T-helper 2 cell (primary cell): ENCODE measurements around the gene PDXP.
A peak's percentile ranks its signal among the peaks of the same experiment; 100 is the strongest.
"Not testable (repeated sequence)": the region's sequence is repeated elsewhere in the genome, so short reads cannot be mapped to it uniquely, and the experiment has no call there.

ENCODE experiments used
- DNase-seq, 5 experiments: peaks; one replicate each; pipeline versions ENCODE4 v3.0.0 to v3.0.0-alpha.2; 2012 to 2022

PDXP gene

DNA sequence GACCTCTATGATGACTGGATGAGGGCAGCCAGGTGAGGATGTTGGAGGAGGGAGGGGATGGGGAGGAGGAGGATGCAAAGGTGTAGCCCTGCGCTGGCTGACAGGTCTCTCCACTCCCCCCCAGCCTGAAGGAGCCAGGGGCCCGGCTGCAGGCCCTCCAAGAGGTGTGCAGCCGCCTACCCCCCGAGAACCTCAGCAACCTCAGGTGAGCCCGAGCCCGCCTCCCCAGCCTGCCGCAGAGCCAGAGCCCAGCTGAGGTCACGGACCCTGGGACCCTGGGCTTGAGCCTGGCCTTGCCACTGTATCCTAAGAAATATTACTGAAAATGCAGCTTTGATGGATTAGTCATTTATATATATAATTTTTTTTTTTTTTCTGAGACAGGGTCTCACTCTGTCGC lies 11.2 kb upstream of the PDXP start:
- DNase-seq, result no peak

DNA sequence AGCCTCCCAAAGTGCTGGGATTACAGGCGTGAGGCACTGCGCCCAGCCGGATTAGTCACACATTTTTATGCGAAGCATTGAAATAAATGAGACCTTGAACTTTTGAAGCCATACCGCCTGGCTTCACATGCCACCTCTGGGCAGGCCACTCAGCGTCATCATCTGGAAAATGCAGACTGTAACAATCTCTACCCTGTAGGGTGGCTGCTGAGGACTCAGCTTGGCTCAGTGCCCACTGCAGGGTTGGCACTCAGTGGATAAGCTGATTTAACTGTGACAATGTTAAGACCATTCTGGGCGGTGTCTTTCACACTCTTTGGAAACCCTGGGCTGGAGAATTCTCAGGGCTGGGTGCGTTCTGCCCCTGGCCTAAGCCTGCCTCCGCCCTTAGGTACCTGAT lies 10.6 kb upstream of the PDXP start:
- no peak for DNase-seq

DNA sequence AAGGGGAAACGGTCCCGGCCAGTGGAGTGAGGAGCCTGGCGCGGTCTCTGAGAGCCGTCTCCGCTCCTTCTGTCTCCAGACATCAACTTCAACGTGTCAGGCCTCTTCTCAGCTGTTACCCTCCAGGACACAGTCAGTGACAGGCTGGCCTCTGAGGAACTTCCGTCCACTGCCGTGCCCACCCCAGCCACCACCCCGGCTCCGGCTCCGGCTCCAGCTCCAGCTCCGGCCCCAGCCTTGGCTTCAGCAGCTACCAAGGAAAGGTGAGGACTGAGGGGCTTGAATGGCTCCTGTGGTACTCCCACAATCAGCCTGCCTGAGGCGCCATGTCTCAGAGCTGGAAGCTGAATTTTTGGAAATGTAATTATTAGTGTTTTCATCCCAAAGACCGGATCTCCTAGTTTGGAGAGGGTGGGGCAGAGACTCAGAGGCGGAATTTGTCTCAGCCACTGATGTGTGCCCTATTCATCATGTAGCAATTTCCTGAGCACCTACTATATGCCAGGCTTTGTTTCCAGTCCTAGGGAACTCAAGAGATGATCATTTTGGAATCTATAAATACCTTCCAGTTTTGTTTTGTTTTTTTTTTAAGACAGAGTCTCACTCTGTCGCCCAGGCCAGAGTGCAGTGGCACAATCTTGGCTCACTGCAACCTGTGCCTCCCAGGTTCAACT lies 7.9 kb upstream of the PDXP start:
- no peak for DNase-seq

DNA sequence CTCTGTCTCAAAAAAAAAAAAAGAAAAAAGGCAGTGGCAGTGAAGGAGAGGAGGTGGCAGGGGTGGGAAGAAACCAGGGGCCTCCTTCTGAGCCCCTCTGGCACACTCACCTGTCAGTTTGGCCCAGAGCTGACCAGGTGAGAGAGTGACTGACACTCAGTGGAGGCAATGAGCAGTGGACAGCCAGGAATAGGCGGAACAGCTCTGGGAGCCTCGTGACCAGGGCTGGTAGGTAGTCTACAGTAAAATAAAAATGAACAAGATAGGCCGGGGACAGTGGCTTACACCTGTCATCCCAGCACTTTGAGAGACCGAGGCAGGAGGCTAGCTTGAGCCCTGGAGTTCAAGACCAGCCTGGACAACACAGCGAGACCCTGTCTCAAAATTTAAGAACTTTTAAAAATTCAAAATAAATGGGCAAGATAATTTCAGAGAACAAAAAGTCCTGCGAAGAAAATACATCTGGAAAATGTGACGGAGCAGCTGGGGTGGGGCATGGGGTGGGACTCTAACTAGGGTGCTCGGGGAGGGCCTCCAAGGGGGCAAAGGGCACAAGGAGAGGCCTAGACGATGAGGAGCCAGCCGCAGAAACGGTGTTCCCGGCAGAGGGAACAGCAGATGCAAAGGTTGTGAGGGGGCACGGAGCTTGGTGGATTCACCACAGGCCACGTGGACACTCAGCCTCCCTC lies 3.8 kb upstream of the PDXP start:
- no peak for DNase-seq

DNA sequence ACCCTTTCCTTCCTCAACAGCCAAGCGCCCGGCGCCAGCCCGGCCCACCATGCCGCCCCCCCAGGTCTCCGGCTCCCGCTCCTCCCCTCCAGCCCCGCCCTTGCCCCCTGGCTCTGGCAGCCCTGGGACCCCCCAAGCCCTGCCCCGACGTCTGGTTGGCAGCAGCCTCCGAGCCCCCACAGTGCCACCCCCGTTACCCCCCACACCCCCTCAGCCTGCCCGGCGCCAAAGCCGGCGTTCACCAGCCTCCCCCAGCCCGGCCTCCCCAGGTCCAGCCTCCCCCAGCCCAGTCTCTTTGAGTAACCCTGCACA lies 3.3 kb upstream of the PDXP start:
- no peak for DNase-seq

DNA sequence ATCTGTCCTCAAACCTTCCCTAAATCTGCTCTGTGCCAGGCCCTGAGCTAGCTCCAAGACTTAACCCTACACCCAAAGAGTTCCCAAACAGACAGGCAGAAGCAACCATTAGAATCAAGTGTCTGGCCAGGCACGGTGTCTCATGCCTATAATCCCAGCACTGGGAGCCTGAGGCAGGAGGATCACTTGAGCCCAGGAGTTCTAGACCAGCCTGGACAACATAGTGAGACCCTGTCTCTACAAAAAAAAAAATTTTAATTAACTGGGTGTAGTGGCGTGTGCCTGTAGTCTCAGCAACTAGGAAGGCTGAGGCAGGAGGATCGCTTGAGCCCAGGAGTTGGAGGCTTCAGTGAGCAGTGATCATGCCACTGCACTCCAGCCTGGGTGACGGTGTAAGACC lies 1.9 kb upstream of the PDXP start:
- DNase-seq, result not testable (repeated sequence)

DNA sequence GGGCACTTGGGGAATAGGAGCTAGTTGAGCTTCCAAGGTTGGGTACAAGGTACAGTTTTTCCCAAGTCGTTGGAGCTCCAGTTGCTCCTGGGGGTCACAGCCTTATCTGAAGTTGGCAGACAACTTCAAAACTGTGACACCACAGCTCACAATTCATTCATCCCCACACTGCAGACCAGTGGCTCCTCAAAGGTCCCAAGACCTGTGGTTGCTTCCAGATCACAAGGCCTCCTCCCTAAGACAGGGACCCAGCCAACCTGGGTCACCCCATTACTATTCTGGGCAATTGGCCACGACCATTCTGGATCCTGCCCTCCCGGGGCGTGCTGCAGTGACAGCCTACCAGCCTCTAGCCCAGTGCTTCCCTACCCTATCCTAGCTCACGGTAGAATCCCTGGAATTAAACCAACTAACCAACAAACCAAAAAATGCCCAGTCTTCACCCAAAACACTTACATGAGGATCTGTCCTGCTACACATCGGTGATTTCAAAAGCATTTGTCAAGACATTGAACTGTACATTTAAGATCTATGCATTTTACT lies 862 bp upstream of the PDXP start:
- DNase-seq, result no peak

DNA sequence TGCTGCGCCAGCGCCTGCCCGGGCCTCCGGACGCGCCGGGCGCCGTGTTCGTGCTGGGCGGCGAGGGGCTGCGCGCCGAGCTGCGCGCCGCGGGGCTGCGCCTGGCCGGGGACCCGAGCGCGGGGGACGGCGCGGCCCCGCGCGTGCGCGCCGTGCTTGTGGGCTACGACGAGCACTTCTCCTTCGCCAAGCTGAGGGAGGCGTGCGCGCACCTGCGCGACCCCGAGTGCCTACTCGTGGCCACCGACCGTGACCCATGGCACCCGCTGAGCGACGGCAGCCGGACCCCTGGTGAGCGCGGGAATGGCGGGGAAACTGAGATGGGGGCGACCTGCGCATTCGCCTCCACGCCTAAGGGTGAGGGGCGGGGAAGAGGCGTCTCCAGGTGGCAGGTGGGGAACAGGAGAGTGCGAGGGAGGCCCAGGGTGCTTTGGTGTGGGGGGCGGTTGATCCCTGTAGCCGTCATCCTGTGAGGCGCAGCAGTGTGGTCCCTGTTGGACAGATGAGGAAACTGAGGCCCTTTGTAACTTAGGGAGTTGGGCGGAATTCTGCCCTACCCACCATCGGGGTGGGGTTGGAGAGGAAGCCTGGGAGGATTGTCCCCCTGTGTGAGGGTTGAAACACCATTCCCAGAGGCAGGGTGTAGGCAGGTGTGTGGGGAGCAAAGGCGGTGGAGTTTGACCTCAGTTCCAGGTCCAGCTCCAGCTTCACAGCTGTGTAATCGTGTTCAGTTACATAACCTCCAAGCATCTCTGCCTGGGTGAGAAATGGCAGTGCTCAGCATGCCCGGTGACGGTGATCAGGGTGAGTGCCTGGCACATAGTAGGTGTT lies 758 bp downstream of the PDXP start:
- DNase-seq, result peak in 1 of 5 experiments; percentile 64

DNA sequence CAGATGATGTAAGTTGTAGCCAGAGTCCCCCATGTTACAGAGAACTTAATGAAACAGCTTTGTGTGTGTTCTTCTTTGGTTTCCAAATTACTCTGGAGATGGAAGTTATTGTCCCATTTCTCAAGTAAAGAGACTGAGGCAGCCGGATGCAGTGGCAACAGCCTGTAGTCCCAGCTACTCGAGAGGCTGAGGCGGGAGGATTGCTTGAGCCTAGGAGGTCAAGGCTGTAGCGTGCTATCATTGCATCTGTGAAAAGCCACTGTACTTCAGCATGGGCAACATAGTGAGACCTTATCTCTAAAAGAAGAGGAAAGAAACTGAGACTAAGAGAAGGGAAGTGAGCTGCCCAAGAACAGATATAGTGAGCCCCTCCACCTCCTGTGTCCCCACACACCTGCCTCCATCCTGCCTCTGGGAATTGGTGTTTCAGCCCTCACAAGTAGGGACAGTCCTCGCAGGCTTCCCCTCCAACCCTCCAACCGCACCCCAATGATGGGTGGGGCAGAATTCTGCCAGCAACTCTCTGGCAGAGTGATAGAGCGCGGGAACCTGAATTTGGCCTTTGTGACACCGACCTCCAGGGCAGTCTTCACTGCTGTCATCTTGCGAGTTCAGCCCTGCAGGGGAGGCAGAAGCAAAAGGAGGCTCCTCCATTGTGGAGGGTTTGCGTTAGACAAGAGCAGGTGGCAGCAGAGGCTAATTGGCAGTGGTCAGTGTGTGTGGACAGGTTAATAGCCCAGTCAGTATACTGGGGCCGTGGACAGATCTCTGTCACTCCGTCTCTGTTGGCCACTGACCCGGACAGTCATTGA lies 1.6 kb downstream of the PDXP start:
- DNase-seq, result no peak

DNA sequence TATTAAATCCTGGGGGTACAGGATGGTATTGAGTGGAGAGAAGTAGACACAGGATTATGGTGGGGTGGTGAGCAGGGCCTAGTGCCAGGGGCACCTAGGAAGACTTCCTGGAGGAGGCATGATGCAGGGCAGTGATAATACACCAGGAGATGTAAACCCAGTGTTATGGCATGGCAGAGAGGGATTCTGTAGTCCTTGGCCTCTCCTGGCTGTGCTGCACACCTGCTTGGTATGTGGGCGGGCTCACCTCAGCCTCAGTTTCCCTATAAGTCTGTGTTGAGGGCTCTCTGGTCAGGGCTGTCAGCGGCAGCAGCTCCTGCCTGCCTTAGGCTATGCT lies 2.2 kb downstream of the PDXP start:
- DNase-seq, result no peak

DNA sequence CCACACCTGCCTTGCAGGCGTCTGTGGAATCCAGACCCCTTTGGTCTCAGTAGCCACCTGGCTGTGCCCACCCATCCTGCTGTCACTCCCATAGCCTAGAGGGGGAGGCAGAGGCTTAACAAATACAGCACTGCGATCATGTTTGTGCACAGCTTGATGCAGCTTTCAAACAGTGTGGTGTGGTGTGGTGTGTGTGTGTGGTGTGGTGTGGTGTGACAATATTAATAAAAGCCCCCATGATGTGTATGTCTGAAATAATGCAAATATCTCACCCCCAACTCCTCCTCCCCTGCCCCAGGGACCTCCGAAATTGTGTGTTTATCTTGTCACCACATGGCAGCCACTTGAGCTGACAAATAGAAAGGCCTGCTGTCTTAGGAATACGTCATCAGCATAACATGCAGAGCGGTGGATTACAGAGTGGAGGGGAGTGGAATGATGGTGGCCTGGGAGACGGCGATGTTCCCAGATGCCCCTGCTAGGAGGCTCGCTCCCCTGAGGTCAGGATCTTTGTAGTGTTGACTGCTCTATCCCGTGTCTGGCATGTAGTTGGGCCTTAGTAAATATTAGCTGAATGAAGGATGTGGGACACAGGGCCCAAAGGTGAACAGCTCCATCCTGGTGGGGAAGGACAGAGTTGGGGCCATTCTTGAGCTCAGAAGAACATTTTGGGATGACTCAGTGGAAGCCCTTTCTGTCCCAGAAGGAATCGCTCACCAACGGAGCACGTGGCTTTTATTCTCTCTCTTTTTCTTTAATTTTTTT lies 2.8 kb downstream of the PDXP start:
- peak in 1 of 5 experiments; percentile 63 for DNase-seq

DNA sequence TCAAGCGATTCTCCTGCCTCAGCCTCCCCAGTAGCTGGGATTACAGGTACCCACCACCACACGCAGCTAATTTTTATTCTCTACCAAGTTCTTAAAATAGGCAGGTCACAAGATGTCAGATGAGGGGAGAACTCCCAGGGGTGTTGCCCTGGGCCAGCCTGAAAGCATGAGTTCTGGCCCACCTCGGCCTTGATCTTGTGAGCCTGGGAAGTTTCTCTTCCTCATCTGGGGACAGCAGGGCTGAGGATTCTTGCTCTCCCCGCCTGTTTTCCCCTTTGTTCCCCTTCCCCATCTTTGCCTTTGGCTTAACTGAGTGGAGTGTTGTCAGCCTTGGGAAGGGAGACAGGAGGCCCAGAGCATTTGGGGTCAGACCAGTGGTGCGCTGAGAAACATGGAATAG lies 3.5 kb downstream of the PDXP start:
- DNase-seq, result no peak

DNA sequence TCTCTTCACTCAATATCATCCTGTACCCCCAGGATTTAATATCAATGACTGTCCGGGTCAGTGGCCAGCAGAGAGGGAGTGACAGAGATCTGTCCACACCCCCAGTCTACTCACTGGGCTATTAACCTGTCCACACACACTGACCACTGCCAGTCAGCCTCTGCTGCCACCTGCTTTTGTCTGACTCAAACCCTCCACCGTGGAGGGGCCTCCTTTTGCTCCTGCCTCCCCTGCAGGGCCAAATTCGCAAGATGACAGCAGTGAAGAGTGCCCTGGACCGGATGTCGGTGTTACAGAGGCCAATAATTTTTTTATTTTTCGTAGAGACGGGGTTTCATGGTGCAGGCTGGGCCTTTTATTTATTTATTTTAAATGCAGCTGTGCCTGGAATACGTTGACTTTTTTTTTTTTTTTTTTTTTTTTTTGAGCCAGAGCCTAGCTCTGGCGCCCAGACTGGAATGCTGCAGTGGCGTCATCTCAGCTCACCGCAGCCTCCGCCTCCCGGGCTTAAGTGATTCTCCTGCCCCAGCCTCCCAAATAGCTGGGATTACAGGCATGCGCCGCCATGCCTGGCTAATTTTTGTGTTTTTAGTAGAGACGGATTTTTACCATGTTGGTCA lies 5.1 kb downstream of the PDXP start:
- no peak for DNase-seq

DNA sequence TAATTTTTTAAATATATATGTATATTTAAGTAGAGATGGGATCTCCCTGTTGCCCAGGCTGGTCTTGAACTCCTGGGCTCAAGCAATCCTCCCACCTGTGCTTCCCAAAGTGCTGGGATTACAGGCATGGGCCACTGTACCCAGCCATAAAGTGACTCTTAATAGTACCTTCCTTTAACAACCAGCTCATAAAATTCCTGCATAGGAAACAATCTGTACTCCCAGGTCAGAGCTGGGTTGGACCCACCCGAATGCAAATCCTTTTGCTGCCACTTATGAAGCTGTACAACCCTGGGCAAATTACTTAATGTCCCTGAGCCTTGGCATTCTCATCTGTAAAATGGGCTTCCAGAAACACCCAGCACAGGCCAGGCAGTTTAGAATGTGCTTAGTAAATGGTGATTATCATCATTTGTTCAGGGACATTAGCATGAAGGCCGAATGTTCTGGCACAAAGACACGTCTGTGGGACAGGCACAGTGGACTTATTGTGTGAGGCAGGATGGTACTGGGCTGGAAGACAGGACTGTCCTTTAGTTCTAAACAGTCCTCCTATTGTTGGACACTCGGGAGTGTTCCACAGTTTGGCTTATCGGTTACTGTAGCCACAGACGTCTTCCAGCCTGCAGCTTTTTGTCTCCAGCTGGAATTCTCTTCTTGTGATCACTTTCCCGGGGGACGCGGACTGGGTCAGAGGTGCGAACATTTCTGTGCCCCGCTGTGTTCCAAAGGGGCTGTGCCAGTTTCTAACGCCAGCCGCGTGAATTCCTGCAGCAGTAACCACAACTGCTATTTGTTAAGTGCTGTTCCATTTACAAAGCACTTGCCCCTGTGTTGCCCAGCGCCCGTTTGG lies 6.0 kb downstream of the PDXP start:
- no peak for DNase-seq

DNA sequence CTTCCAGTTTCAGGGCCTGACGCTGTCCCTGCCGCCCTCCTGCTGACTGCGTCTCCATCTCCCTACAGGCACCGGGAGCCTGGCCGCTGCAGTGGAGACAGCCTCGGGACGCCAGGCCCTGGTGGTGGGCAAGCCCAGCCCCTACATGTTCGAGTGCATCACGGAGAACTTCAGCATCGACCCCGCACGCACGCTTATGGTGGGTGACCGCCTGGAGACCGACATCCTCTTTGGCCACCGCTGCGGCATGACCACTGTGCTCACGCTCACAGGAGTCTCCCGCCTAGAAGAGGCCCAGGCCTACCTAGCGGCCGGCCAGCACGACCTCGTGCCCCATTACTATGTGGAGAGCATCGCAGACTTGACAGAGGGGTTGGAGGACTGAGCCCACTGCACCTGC lies 7.0 kb downstream of the PDXP start:
- DNase-seq, result no peak

DNA sequence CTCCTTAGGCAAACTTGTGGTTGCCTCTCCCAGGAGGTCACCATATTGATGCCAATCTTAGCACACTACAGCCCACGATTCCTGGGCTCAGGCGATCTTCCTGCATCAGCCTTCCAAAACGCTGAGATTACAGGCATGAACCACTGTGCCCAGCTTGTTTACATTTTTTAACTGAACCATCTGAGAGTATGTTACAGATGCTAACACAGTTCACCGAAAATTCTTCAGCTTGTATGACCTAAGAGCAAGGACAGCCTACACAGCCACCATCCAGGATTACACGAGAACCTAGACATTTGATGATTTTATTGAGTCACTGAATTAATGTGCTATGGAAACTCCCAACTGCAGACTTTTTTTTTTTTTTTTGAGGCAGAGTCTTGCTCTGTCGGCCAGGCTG lies 11.1 kb downstream of the PDXP start:
- no peak for DNase-seq

DNA sequence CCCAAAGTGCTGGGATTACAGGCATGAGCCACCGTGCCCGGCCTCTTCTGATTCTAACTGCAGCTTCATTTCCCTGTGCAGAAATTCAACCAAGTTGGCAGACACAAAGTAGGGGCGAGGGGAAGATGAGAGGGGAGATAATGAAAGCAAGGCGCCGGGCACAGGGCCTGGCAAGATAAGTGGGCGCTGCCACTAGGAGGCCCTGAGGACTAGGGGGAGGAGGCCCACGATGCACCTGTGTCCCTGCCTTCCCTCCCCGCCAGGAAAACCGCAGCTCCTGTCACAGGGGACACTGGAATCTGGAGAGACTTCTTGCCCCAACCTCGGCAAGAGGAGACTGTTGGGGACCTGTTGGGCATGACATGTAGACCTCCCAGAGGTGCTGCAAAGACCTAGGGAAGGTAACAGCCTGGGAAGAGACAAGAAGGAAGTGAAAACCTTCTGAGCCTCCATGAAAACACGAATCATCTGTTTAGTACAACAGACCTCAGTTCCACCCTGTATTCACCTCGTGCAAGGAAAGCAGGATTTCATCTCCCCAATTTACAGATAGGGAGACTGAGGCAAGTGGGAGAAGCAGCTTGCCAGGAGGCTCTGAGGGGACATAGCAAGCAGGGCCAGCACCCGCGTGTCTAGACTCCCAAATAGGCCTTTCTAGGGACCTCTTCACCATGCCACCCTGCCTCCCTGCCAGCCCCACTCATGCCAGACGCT lies 13.8 kb downstream of the PDXP start:
- peak in 2 of 5 experiments; percentile 22 to 37 for DNase-seq

DNA sequence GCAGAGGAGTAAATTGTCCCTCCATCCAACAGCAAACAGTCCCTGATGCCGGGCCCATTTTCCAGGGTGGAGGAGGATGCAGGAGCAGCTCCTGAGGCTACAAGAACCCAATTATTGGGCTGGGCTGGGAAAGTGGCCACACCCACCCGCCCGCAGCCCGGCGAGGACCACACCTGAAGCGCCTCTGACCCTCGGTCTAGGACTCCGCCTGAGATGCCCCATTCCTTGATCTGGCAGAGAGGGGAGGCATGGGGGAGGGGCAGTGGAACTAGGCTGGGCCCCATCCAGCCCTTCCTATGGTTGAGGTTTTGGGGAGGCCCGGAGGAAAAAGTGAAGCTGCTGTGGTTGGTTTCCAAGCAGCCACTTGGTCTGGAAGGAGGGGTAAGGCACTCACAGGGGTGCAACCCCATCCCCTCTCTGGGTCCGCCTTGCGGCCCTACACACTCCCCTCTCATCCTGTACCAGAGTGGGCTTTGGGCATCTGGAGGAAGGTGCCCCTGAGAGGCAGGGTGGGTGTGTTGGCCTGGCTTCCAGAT lies 14.5 kb downstream of the PDXP start:
- no peak for DNase-seq

DNA sequence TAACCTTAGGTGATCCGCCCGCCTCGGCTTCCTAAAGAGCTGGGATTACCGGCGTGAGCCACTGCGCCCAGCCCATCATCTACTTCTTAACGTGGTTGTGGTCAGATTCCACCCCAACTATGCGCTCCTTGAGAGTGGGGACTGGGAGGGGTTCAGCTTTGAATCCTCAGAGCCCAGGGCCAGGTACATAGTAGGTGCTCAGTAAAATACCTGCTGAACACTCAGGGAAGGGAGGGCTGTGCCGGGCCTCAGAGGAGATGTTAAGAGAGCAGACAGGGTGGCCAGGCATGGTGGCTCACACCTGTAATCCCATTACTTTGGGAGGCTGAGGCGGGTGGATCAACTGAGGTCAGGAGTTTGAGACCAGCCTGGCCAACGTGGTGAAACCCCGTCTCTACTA lies 15.7 kb downstream of the PDXP start:
- no peak for DNase-seq
